ENCODE measurements around the gene FIS1. TPM values are rescaled to one million over a fixed set of nuclear protein-coding genes. Genes with fewer than 3 reads are reported as not detected.

FIS1 gene
- total RNA-seq, 4 donors from 2014 or later: 227 to 315 (median 248) TPM

DNA sequence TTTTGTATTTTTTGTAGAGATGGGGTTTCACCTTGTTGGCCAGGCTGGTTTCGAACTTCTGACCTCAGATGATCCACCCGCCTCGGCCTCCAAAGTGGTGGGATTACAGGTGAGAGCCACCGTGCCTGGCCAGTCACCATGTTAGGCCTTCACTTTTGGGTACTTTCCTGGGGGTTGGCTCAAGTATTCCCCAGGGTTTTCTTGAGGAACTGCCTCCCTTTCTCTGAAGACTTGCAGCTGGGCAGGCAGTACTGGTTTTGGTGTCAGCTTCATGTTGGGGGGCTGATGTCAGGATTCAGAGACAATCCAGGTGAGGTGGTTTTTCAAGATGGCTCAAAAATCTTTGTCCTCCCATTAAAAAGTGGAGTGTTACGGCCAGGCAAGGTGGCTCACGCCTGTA, 19.2 kb downstream of the FIS1 start:
- Histone ChIP-seq H3K9me3 (no peaks in the 10 kb centered on the region), H3K4me3 (no peak overlapping the region), H3K27ac (no peak overlapping the region), H3K27me3 (no peaks in the 10 kb centered on the region), H3K4me1 (peaks cover 0 to 9% (median 0%) of the 10 kb centered on the region in 3 donors), H3K36me3 (peaks cover 0 to 90% of the 10 kb centered on the region in 2 donors)
- TF ChIP-seq EP300 (IDR thresholded peaks at IDR 0.05) (no peak), CTCF (IDR thresholded peaks at IDR 0.05) (no peak), POLR2A (IDR thresholded peaks at IDR 0.05) (no peak), POLR2AphosphoS5 (IDR thresholded peaks at IDR 0.05) (no peak)
- ATAC-seq: no peak
- WGBS, 2 donors (ENCODE audit: low coverage in 1 of 2): 100% methylated on average over 3 of the region's 6 CpGs; no CpG with 5 or more reads in 1 of the 2 donors

- peaks cover 0 to 30% (median 12%) of the 10 kb centered on the region in 3 donors for H3K4me1 ChIP-seq
- H3K36me3 ChIP-seq: peaks cover 0 to 73% of the 10 kb centered on the region in 2 donors
- WGBS, 2 donors (ENCODE audit: low coverage in 1 of 2): 82 to 92% methylated on average over 4 of the region's 15 CpGs
- ATAC-seq: peak; percentile 8
- no peak overlapping the region for H3K27ac ChIP-seq
- no peak for TF ChIP-seq POLR2AphosphoS5 (IDR thresholded peaks at IDR 0.05)
- no peak for TF ChIP-seq POLR2A (IDR thresholded peaks at IDR 0.05)
- no peak for TF ChIP-seq CTCF (IDR thresholded peaks at IDR 0.05)
- TF ChIP-seq EP300 (IDR thresholded peaks at IDR 0.05): no peak
- H3K27me3 ChIP-seq: no peaks in the 10 kb centered on the region
- H3K9me3 ChIP-seq: no peaks in the 10 kb centered on the region
- no peak overlapping the region for H3K4me3 ChIP-seq
Observed at GRCh38 chr7:101223528-101223927, 21.4 kb downstream of the FIS1 start.

DNA sequence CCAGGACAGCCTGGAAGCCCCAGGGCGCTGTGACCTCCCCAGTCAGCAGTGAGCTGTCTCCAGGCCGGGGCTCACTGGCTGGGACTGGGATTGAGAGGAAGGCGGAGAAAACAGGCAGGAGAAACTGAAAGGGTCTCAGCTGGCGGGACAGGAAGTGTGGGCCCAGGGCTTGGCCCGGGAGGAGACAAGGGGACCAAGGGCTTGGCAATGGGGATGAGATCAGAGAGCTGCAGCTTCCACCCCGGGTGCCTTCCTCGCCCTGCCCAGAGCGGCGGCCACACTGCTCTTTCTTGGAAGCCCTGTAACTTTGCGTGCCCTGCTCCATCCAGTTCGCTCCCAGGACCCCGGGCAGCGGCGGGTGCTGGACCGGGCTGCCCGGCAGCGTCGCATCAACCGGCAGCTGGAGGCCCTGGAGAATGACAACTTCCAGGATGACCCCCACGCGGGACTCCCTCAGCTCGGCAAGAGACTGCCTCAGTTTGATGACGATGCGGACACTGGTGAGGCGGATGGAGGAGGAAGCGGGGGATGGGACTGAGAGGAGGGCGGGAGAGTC, 22.5 kb downstream of the FIS1 start:
- Histone ChIP-seq H3K4me1 (peaks cover 0 to 34% (median 12%) of the 10 kb centered on the region in 3 donors), H3K27ac (no peak overlapping the region), H3K27me3 (no peaks in the 10 kb centered on the region), H3K4me3 (no peak overlapping the region), H3K9me3 (no peaks in the 10 kb centered on the region), H3K36me3 (peaks cover 0 to 61% of the 10 kb centered on the region in 2 donors)
- TF ChIP-seq POLR2A (IDR thresholded peaks at IDR 0.05) (no peak), CTCF (IDR thresholded peaks at IDR 0.05) (no peak), EP300 (IDR thresholded peaks at IDR 0.05) (no peak), POLR2AphosphoS5 (IDR thresholded peaks at IDR 0.05) (no peak)
- WGBS, 2 donors (ENCODE audit: low coverage in 1 of 2): 83 to 94% methylated on average over 2 to 3 of the region's 27 CpGs
- ATAC-seq: no peak

GRCh38 chr7:101220295-101220694, 24.6 kb downstream of the FIS1 start:
- Histone ChIP-seq H3K27ac (no peak overlapping the region), H3K36me3 (peaks cover 0 to 49% of the 10 kb centered on the region in 2 donors), H3K9me3 (no peaks in the 10 kb centered on the region), H3K4me1 (peaks cover 0 to 51% (median 20%) of the 10 kb centered on the region in 3 donors), H3K4me3 (no peak overlapping the region), H3K27me3 (no peaks in the 10 kb centered on the region)
- 80 to 85% methylated on average over 2 to 5 of the region's 5 CpGs for WGBS, 2 donors (ENCODE audit: low coverage in 1 of 2)
- no peak for ATAC-seq
- TF ChIP-seq POLR2A (IDR thresholded peaks at IDR 0.05) (no peak), POLR2AphosphoS5 (IDR thresholded peaks at IDR 0.05) (no peak), CTCF (IDR thresholded peaks at IDR 0.05) (no peak)
